TTC549 (cell line): ENCODE measurements around the gene CACFD1.

ENCODE experiments used
- FAIRE-seq: peaks from 2 replicates; lab custom pipeline; 2012; peaks lifted over from hg19 to GRCh38; lab: Jason Lieb, UNC

Gene CACFD1

DNA sequence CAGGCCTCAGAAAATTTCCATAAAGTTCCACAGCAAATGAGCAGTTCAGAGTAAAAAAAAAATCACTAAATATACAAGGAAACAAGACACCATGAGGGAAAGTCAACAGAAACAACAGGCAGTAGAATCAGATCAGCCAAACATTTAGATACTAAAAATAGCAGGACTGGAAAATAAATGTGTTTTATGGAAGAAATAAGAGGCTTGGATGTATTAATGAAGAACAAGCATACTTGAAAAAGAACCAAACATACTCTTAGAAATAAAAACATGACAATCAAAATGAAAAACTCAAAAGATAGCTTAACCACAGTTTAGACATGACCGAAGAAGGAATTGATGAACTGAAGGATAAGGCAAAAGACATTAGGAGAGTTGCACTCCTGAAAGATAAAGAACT, 42.3 kb downstream of the CACFD1 start:
- FAIRE-seq, result no peak

DNA sequence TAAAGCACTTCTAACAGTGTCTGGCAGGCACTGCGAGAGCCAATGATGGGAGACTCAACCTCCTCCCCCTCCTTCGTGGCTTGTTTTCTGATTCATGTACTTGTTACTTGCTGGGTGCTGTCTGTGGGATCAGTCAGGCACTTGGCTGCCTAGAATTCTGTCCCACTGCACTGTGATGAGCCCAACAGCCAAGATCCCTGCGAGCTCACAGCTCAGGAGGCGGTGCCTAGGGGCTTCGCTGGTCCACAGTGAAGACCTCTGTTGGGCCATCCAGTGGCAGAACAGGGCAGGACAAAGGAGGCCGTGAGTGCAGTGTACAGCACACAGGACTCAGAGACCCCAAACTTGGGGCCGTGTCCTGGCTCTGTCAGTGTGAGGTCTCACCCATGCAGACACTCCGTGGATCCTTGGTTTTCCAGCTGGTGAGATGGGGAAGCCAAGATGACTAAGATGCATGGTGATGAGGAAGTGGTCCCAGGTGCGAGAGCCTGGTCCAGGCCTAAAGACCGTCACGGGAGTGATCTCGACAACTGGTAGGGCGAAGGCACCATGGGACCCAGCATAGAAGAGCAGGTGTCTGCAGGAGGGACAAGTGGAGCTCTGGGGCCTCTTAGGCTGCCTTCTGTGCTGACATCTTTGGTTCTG, 45.5 kb downstream of the CACFD1 start:
- no peak for FAIRE-seq

DNA sequence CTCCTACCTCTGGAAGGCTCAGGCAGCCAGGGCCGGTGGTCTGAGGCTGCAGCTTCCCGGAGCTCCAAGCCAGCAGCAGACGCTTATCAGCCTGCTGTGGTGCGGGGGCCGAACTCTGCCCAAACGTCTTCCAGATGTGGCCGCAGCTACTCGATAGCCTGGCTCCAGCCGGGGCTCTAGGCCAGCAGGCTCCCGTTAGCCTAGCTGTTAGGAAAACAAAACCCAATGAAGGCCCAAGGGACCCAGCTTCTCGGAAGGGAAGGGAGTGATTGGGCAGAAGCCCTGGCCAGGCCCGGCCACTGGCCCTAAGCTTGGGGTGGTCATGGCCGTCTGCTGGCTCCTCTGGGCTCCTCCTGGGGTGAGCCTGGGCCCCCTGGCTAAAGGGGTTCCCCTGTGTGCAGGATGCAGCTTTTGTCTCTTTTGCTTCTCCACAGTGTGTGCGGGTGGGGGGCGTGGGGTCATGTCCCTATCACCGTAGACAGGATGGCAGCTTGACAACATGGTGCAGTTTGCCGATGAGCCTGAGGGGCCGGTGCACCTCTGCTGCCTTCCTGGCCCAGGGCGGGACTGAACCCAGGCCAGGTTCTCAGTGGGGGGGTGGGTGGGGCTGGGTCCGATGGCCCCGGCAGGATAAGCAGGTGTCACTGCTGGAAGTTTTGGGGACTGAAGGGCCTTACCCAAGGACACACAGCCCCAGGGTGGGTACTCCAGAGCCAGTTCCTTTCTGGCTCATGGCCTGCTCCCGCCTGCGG, 46.3 kb downstream of the CACFD1 start:
- no peak for FAIRE-seq

DNA sequence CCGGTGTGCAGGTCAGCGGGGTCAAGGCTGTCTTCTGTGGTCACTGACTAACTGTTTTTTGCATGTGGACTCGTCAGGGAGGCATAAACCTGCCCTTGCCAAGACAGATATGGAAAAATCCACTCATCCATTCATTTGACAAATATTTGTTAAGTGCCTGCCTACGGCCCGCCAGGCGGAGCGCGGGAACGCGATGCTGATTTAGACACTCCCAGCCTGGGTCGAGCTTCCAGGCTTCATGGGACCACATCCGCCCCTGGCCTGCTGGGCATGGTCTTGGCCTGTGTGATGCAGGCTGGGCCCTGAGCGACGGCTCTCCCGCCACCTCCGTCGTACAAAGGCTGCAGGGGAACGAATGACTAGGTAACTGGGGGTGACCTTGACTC, 46.9 kb downstream of the CACFD1 start:
- FAIRE-seq, result no peak

DNA sequence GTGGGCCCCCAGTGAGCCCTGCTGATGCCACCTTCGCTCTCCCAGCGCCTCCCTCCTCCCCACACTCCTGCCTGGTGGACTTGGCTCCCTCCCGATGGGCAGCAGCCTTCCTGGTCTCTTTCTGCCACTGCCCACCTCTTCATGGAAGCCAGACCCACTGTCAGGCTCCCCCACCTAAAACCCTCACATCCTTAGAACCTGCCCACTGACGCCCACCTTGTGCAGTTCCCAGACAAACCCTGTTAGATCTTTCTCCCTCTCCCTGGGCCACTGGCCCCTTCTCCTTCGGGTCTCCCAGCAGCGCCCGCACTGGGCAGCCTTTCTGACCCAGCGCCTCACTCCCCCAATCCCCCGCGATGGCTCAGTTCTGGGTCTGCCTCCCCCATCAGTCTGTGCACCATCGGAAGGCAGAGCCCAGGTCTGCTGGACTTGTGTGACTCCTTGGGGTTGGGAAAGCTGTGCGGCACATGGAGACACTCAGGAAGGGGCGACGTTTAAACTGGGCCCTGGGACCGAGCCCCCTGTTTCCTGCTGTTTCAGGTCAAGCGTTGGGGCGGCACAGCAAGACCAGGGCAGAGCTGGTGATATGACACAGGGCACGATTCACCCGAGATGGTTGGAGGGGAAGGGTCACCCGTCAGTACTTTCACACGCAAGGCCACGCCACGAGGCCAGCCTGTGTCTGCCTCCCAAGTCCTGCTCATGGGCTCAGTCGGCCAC, 47.6 kb downstream of the CACFD1 start:
- FAIRE-seq, result no peak

DNA sequence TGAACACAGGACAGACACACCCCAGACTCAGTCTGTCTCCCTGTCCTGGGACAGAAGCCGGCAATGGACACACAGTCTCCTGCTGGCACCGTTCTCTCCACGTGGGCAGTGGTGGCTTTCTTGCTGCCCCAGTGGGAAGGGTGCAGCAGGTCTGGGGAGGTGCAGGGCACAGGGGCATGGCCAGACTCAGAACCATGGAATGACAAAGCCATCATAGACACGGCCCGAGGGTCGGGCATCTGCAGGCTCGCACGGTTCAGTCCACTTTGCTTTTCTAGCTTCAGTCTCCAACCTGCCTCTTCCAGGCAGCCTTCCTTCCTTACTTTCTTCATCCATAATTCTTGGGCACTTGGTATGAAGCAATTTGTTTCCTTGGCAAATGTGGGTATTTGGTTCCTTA, 48.3 kb downstream of the CACFD1 start:
- FAIRE-seq, result no peak

DNA sequence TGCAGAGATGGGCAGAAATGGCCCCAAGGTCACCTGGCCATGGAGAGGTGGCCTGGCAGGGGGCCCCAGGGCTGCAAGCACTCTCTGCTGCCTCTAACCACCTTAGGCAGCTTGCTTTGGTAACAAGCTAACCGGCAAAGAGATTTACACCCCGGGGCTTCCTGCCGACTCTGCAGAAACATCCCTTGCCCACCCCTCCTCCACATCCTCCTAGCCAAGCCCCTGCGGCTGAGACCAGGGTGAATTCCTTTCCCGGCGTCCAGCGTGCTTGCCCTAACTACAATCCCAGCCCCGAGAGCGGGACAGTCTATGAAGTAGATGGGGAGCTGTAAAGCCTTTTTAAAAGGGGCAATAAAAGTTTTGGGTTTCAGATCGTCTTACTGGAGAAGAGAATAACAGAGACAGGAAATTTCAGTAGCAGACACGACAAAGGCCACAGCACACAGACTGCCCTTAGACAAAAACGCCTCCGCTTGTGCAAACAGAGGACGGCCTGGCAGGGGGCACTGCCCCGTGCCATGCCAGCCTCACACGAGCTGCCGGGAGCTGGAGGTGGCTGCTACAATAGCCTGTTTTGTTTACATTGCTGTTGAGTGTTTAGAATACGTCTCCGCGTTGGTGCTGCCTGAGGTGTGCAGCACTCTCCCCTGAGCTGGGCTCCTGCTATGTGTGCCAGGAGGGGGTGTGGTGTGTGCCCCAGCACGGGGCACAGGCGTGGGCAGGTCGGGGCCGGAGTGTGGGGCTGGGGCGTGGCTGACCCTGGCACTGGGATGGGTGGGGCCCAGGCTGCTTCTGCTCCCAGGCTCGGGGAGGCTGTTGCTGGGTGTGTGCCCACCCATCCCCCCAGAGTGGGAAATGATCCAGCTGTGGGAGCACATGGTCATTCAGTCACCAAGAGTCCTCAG, 49.7 kb downstream of the CACFD1 start:
- FAIRE-seq, result no peak

DNA sequence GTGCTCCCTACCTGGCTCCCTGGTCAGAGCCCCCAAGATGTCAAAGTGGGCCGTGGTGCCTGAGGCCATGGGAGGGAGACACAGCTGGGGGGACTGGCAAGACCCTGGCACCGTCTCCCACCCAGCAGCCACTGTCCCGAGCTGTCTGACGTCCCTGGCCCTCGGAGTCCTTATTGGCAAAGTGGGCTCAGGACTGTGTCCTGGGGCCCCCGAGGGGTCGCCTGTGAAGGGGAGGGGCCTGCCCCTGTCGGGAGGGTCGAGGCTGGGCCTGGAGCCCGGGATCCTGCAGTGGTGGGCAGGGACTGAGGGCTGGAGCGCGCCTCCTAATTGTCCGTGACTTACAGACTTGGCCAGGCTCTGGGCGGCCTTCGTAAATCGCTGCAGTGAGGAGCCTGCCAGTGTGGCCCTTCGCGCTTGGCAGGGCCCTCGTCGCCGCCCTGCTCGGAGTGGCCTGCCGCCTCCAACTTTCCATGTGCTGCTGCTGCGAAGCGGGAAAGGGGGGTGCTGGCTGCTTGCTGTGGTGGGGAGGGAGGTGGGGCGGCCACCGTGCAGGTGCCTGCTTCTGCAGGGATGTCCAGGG, 51.2 kb downstream of the CACFD1 start:
- no peak for FAIRE-seq

DNA sequence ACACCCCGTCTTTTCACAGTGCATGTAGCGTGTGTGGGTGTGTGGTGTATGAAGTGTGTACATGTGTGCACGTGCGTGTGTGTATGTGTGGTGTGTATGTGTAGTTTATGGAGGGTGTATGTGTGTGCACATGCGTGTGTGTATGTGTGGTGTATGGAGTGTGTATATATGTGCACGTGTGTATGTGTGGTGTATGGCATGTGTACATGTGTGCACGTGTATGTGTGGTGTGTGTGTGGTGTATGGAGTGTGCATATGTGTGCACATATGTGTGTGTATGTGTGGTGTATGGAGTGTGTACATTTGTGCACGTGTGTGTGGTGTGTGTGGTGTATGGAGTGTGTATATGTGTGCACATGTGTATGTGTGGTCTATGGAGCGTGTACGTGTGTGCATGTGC, 51.8 kb downstream of the CACFD1 start:
- FAIRE-seq, result no peak

DNA sequence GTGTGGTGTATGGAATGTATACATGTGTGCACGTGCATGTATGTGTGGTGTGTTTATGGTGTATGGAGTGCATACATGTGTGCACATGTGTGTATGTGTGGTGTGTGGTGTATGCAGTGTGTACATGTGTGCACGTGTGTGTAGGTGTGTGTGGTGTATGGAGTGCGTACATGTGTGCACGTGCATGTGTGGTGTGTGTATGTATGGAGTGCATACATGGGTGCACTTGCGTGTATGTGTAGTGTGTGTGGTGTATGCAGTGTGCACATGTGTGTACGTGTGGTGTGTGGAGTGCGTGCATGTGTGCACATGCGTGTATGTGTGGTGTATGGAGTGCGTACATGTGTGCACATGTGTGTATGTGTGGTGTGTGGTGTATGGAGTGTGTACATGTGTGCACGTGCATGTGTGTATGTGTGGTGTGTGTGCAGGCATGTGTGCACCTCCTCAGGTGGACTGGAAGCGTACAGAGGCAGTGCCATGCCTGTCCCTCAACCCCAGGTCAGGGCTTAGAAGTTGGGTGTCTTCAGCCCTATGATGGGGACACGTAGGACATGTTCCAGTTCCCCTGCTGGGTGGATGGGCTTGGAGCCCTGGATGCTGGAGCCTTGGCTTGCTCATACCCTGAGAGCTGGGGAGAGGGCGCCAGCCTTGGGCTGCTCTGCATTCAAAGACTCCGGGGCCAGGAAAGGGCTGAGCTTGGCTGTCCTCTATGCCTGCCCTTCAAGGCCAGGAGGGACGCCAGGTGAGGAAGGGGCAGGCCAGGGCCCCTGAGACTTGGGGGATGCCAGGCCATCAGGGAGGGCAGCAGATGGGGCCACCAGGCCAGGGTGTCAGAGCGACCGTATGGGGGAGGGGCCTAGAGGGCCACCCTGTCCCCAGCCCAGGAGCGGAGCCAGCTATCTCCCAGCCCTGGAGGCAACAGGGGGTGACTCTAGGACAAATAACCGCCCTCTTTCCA, 52.8 kb downstream of the CACFD1 start:
- FAIRE-seq, result no peak

DNA sequence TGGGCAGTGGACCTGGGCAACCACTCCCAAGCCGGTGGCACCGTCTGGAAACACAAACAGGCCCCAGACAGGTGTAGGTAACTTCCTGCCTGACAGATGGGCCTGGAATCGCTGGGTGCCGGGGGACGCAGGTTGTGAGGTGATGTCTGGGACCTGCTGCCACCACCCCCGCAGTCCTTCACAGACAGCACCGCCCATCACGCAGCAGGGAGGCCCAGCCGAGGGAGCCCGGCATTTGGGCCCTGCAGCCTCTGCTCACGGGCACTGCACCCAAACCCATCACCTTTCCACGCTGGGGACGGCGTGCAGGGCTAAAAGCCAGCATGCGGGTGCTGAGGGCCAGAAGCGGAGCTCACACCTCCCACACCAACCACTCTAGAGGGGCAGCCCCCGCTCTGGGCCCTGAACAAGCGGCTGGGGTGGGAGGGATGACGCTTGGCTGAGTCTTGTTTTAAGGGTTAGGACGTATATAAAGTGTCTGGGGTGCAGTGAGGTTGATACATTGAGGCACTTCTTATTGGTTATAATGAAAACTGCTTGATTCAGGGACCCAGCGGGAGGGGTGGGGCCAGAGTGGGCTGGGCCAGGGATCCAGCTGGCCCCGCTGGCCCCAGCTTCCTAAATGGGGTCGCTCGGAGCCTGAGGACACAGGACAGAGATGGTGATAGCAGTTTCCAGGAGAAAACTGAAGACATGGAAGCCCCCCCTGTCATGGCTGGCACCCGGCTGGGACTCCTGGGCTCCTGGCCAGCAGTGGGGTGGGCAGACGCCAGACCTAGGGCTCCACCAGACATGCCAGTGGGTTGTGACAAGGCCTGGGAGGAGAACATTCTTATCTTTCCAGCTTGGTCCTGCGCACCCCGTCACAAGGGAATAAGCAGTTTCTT, 53.7 kb downstream of the CACFD1 start:
- no peak for FAIRE-seq

DNA sequence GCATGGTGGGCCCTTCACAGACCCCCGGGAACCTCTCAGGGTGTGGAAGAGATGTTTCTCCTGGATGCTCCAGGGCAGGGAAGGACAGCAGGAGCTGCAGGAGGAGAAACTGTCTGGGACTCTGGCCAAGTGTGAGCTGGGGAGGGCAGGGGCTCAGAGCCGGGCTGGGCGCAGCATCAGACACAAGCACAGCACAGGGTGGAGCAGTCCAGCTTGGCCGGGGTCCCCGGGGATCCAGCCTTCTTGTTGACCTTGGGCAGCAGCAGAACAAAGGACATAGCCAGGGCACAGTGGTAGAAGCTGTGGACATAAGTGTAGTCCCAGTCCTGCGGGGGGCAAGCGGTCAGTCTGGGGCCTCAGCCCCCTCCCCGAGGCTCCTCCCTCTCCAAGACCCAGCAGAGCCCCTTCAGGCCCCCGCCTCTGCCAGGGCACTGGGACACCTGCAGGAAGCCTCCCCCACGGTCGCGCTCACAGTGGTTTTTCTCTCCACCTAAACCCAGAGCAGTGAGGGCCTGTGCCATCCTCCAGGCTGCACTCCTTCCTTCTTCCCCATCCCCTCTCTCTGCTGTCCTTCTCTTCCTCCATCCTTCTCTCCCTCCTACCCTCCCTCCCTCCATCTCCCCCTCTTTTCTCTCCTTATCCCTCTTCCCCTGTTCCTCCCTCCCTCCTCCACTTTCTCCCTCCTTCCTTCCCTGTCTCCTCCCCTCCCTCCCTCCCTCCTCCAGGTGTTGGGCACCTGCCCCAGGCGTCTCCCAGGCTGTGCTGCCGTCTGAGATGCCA, 54.9 kb downstream of the CACFD1 start:
- no peak for FAIRE-seq

DNA sequence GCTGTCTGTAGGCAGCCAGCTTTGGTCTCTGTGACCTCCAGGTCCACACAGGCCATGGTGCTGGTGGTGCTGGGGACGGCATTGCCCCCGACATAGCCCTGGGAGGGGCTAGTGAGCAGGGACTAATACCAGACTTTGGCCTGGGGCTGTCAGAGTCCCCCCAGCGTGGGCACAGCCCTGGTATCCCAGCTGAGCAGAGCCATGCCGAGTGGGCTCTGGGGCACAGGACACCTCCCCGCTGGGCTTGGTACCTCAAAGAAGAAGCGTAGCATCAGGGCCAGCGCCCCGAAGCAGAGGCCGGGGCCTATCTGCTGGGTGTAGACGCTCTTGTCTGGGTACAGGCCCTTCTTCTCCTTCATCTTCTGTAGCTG, 55.4 kb downstream of the CACFD1 start:
- no peak for FAIRE-seq

DNA sequence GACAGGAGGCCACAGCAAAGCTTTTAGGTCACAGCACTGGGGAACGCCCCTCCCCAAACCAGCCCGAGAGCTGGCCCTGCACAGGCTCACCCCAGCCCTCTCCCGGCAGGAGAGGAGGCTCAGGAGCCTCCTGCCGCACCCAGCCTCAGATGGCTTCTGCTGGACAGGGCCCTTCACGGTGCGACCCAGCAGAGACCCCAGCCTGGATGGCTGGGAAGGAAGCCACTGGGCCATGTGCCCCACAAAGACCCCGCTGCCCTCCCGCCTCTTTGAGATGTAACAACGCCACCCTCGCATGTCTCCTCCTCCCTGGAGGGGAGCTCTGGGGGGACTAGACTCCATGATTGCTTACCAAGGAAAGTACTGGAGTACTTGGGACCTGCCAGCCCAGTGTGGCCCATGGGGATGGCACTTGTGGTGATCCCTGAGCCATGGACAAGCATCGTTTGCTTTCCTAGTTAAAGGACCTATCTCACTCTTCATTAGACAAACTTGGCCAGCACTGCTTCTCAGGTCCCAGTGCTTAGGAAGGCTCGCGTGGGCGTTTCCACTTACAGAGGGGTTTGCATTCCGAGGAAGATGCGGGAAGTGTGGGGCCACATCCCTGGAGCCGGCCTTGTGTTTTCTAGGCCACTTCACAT, 56.0 kb downstream of the CACFD1 start:
- FAIRE-seq, result no peak

DNA sequence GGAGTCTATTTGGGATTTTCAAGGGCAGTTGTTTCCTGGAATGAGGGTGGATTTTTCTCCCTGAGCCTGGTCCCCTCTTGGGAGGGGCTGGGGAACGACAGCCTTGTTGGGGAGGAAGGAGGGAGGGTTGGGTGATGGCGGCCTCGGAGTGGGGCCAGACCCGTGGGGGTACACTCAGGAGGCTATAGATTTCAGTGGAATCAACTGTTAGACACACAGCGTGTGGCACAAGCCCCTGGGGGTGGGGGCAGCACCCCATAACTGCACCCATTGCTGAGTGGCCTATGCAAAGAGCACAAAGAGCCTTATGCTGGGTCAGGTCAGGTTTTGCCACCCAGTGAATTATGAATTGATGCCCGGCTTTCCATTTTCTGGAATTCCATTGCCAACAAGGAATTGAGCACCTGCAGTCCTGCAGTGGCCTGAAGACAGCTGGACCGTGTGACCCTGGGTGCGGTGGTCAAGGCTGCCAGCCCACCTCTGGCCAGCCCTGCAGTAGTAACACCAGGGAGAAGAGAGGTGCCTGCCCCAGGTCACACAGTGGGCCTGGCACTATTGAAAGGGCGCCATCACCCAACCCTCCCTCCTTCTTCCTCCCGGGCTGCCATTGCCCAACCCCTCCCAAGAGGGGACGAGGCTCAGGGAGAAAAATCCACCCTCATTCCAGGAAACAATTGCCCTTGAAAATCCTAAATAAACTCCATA, 56.6 kb downstream of the CACFD1 start:
- FAIRE-seq, result no peak

DNA sequence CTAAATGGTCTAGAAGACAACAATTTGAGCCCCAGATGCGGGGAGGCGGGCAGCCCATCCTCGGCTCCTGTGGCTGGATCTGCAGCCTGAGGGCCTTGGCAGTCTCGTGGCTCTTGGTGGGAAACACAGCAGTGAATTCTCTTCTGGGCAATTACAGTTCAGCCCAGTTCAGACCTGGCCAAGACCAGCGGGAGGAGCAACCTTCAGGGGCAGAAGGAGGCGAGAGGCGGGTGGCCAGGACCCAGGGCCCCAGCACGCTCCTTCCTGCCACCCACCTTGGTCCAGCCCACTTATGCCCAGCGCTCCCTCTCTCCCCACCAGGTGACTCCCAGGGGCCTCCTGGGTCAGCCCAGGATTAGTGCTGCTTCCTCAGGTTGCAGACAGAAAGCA, 57.2 kb downstream of the CACFD1 start:
- no peak for FAIRE-seq

DNA sequence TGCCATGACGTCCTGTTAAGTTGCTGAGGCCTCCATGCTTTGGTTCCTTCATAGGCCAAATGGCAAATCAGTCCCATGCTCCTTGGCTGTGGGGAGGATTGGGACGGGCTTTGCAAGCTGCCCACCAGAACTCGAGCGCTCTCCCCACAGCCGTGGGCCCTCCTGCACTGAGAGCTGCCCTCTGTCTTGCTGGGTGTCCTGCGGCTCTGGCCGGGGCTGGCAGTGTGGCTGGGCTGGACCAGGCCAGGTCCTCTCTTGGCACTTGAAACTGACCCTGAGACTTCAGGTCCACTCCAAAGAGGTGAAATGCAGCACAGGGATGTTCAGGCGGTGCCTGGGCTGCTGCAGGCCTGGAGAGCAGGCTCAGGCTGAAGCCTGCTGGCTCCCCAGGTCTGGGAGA, 57.9 kb downstream of the CACFD1 start:
- FAIRE-seq, result no peak

DNA sequence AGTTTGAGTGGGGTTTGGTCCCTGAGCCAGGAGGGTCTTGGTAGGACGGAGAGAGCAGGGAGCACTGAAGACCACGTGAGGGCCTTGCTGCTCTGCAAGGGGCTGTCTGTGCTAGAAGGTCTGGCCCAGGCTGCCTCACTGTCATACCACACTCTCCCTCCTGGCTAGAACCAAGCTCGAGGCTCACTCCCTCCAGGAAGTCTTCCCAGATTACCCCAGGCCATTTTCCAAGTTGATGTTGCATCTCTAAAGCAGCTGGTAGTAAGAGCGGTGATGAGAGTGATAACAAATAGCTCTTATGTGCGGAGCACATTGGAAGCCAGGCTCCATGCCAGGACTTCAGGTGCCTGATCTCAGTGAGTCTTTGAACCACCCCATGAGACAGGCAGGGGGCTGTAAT, 58.4 kb downstream of the CACFD1 start:
- FAIRE-seq, result no peak
